GM12878 (cell line): ENCODE measurements around the gene RETREG1.

Source experiments
- CBX5 ChIP-seq: sonication (generic); IDR thresholded peaks from 2 replicates; pipeline ENCODE4 v1.6.1; 2016; ENCODE audit warnings: low read depth, moderate library complexity, mild to moderate bottlenecking, inconsistent platforms
- HDGF ChIP-seq: fragments of 450-650 bp; IDR thresholded peaks from 2 replicates; pipeline ENCODE4 v1.6.1; 2016; ENCODE audit warnings: antibody characterized with exemption
- MTA2 ChIP-seq: fragments of 450-650 bp; IDR thresholded peaks from 2 replicates; pipeline ENCODE4 v1.6.1; 2016; ENCODE audit warnings: low read depth, mild to moderate bottlenecking, moderate library complexity
- POLR2AphosphoS2 ChIP-seq: IDR thresholded peaks from 2 replicates; pipeline ENCODE4 v1.6.1; 2011; ENCODE audit warnings: low read depth, mild to moderate bottlenecking, low read length, improper control_type of control experiment, moderate library complexity
- POLR2AphosphoS5 ChIP-seq: IDR thresholded peaks from 2 replicates; pipeline ENCODE4 v1.6.1; 2011; ENCODE audit warnings: mild to moderate bottlenecking, low read length, inconsistent platforms
- RAD51 ChIP-seq: fragments of 450-650 bp; IDR thresholded peaks from 2 replicates; pipeline ENCODE4 v1.6.1; 2016; ENCODE audit warnings: moderate library complexity, mild to moderate bottlenecking, inconsistent platforms
- ZNF207 ChIP-seq: fragments of 450-650 bp; IDR thresholded peaks from 2 replicates; pipeline ENCODE4 v1.6.1; 2014; ENCODE audit warnings: antibody characterized with exemption, mild to moderate bottlenecking, borderline replicate concordance
- TF ChIP-seq, protein P1 (sequence below), 3 experiments: IDR thresholded peaks in 2 of 3; conservative IDR thresholded peaks in 1 of 3; 2 replicates each; pipeline ENCODE4 v1.5.1; 2011; ENCODE audit warnings: low read depth in 3 of 3, low read length in 3 of 3, mild to moderate bottlenecking in 3 of 3, control low read depth in 2 of 3, moderate library complexity in 2 of 3, inconsistent platforms in 1 of 3, mixed read lengths in 1 of 3; ENCODE audit not compliant: control insufficient read depth in 2 of 3, insufficient read depth in 1 of 3; ENCODE audit errors: extremely low read depth in 1 of 3
- TF ChIP-seq, protein P2 (sequence below): IDR thresholded peaks from 2 replicates; pipeline ENCODE4 v1.6.1; 2012; ENCODE audit warnings: mild to moderate bottlenecking, low read depth, low read length

DNA sequence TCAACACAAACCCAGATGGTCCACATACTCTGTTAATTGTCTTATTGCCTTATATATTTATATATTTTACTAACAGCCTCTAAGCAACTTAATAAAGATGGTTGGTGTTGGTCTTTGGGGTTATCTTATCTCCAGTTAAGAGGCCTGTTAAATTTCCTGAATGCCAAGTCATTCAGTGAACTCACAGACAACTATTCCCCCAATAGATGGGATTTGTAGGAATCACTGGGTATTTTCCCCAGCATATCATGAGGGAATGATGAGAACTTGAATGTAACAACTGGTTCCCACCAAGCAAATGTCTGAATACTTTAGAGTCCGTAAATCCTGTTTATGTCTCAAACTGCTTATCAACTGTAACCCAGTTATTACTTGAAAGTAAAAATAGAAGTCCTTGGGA, 42.7 kb upstream of the RETREG1 start:
- TF ChIP-seq MTA2 = no peak
- no peak for TF ChIP-seq CBX5
- TF ChIP-seq, protein P1, sequence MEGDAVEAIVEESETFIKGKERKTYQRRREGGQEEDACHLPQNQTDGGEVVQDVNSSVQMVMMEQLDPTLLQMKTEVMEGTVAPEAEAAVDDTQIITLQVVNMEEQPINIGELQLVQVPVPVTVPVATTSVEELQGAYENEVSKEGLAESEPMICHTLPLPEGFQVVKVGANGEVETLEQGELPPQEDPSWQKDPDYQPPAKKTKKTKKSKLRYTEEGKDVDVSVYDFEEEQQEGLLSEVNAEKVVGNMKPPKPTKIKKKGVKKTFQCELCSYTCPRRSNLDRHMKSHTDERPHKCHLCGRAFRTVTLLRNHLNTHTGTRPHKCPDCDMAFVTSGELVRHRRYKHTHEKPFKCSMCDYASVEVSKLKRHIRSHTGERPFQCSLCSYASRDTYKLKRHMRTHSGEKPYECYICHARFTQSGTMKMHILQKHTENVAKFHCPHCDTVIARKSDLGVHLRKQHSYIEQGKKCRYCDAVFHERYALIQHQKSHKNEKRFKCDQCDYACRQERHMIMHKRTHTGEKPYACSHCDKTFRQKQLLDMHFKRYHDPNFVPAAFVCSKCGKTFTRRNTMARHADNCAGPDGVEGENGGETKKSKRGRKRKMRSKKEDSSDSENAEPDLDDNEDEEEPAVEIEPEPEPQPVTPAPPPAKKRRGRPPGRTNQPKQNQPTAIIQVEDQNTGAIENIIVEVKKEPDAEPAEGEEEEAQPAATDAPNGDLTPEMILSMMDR (IDR thresholded peaks at IDR 0.05 in 2 of 3, conservative IDR thresholded peaks at IDR 0.05 in 1 of 3; ENCODE audit: control insufficient read depth in 2 of 3, extremely low read depth in 1 of 3, insufficient read depth in 1 of 3, low read depth in 3 of 3, low read length in 3 of 3) = no peak
- no peak for TF ChIP-seq RAD51
- TF ChIP-seq POLR2AphosphoS2 = no peak
- no peak for TF ChIP-seq POLR2AphosphoS5
- no peak for TF ChIP-seq ZNF207
- TF ChIP-seq HDGF = no peak
- TF ChIP-seq, protein P2, sequence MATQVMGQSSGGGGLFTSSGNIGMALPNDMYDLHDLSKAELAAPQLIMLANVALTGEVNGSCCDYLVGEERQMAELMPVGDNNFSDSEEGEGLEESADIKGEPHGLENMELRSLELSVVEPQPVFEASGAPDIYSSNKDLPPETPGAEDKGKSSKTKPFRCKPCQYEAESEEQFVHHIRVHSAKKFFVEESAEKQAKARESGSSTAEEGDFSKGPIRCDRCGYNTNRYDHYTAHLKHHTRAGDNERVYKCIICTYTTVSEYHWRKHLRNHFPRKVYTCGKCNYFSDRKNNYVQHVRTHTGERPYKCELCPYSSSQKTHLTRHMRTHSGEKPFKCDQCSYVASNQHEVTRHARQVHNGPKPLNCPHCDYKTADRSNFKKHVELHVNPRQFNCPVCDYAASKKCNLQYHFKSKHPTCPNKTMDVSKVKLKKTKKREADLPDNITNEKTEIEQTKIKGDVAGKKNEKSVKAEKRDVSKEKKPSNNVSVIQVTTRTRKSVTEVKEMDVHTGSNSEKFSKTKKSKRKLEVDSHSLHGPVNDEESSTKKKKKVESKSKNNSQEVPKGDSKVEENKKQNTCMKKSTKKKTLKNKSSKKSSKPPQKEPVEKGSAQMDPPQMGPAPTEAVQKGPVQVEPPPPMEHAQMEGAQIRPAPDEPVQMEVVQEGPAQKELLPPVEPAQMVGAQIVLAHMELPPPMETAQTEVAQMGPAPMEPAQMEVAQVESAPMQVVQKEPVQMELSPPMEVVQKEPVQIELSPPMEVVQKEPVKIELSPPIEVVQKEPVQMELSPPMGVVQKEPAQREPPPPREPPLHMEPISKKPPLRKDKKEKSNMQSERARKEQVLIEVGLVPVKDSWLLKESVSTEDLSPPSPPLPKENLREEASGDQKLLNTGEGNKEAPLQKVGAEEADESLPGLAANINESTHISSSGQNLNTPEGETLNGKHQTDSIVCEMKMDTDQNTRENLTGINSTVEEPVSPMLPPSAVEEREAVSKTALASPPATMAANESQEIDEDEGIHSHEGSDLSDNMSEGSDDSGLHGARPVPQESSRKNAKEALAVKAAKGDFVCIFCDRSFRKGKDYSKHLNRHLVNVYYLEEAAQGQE = no peak
